ENCODE data around the gene RMP24.
A peak's percentile ranks its signal among the peaks of the same experiment; 100 is the strongest.

RMP24 gene

GRCh38 chr18:35969676-35970075 lies 2.8 kb upstream of the RMP24 start:
- no peaks in the 10 kb centered on the region for H3K27me3 ChIP-seq (ENCODE audit: control insufficient read depth, insufficient read depth, low read length)
- no peak overlapping the region for H3K4me2 ChIP-seq (ENCODE audit: low read length)
- H3K36me3 ChIP-seq (ENCODE audit: insufficient read depth, low read length): peaks cover 4% of the 10 kb centered on the region
- no peak overlapping the region for H3K4me3 ChIP-seq (ENCODE audit: low read length)
- H3K4me1 ChIP-seq (ENCODE audit: control insufficient read depth, insufficient read depth, low read length): peaks cover 15% of the 10 kb centered on the region
- H3K9ac ChIP-seq (ENCODE audit: low read depth, low read length): no peak overlapping the region
- no peaks in the 10 kb centered on the region for H3K9me3 ChIP-seq (replicated peaks; ENCODE audit: low read length)

GRCh38 chr18:35971661-35972196 lies 750 bp upstream of the RMP24 start:
- Histone ChIP-seq H3K4me1 (ENCODE audit: control insufficient read depth, insufficient read depth, low read length) (peaks cover 15% of the 10 kb centered on the region), H3K4me3 (ENCODE audit: low read length) (peak overlapping the region; percentile 91), H3K9ac (ENCODE audit: low read depth, low read length) (peak overlapping the region; percentile 82), H3K36me3 (ENCODE audit: insufficient read depth, low read length) (peaks cover 21% of the 10 kb centered on the region), H3K4me2 (ENCODE audit: low read length) (peak overlapping the region; percentile 91), H3K27me3 (ENCODE audit: control insufficient read depth, insufficient read depth, low read length) (no peaks in the 10 kb centered on the region), H3K9me3 (replicated peaks; ENCODE audit: low read length) (no peaks in the 10 kb centered on the region)

GRCh38 chr18:35973650-35974049 lies 1.2 kb downstream of the RMP24 start:
- H3K4me1 ChIP-seq (ENCODE audit: control insufficient read depth, insufficient read depth, low read length): peaks cover 15% of the 10 kb centered on the region
- H3K9me3 ChIP-seq (replicated peaks; ENCODE audit: low read length): no peaks in the 10 kb centered on the region
- H3K4me3 ChIP-seq (ENCODE audit: low read length): peak overlapping the region; percentile 91
- no peaks in the 10 kb centered on the region for H3K27me3 ChIP-seq (ENCODE audit: control insufficient read depth, insufficient read depth, low read length)
- peak overlapping the region; percentile 94 for H3K9ac ChIP-seq (ENCODE audit: low read depth, low read length)
- H3K4me2 ChIP-seq (ENCODE audit: low read length): peak overlapping the region; percentile 84
- H3K36me3 ChIP-seq (ENCODE audit: insufficient read depth, low read length): peaks cover 37% of the 10 kb centered on the region

GRCh38 chr18:35974181-35974580 lies 1.7 kb downstream of the RMP24 start:
- no peak overlapping the region for H3K9ac ChIP-seq (ENCODE audit: low read depth, low read length)
- H3K4me3 ChIP-seq (ENCODE audit: low read length): no peak overlapping the region
- peaks cover 15% of the 10 kb centered on the region for H3K4me1 ChIP-seq (ENCODE audit: control insufficient read depth, insufficient read depth, low read length)
- peak overlapping the region; percentile 84 for H3K4me2 ChIP-seq (ENCODE audit: low read length)
- H3K27me3 ChIP-seq (ENCODE audit: control insufficient read depth, insufficient read depth, low read length): no peaks in the 10 kb centered on the region
- no peaks in the 10 kb centered on the region for H3K9me3 ChIP-seq (replicated peaks; ENCODE audit: low read length)
- peaks cover 43% of the 10 kb centered on the region for H3K36me3 ChIP-seq (ENCODE audit: insufficient read depth, low read length)

- H3K4me2 ChIP-seq (ENCODE audit: low read length): no peak overlapping the region
- H3K36me3 ChIP-seq (ENCODE audit: insufficient read depth, low read length): peaks cover 60% of the 10 kb centered on the region
Measured at GRCh38 chr18:35979112-35979511, 6.6 kb downstream of the RMP24 start.

GRCh38 chr18:35982409-35983114 lies 10.1 kb downstream of the RMP24 start:
- H3K4me3 ChIP-seq (ENCODE audit: low read length): no peak overlapping the region
- H3K9ac ChIP-seq (ENCODE audit: low read depth, low read length): no peak overlapping the region
- H3K4me2 ChIP-seq (ENCODE audit: low read length): no peak overlapping the region
- H3K36me3 ChIP-seq (ENCODE audit: insufficient read depth, low read length): peaks cover 37% of the 10 kb centered on the region
- H3K27me3 ChIP-seq (ENCODE audit: control insufficient read depth, insufficient read depth, low read length): no peaks in the 10 kb centered on the region
- no peaks in the 10 kb centered on the region for H3K9me3 ChIP-seq (replicated peaks; ENCODE audit: low read length)
- peaks cover 3% of the 10 kb centered on the region for H3K4me1 ChIP-seq (ENCODE audit: control insufficient read depth, insufficient read depth, low read length)

More at GRCh38 chr18:35979112-35979511, 6.6 kb downstream of the RMP24 start:
- Histone ChIP-seq H3K9ac (ENCODE audit: low read depth, low read length) (no peak overlapping the region), H3K4me1 (ENCODE audit: control insufficient read depth, insufficient read depth, low read length) (peaks cover 3% of the 10 kb centered on the region), H3K4me3 (ENCODE audit: low read length) (no peak overlapping the region), H3K9me3 (replicated peaks; ENCODE audit: low read length) (no peaks in the 10 kb centered on the region), H3K27me3 (ENCODE audit: control insufficient read depth, insufficient read depth, low read length) (no peaks in the 10 kb centered on the region)

GRCh38 chr18:35983147-35983546 lies 10.7 kb downstream of the RMP24 start:
- no peak overlapping the region for H3K9ac ChIP-seq (ENCODE audit: low read depth, low read length)
- H3K27me3 ChIP-seq (ENCODE audit: control insufficient read depth, insufficient read depth, low read length): no peaks in the 10 kb centered on the region
- H3K4me3 ChIP-seq (ENCODE audit: low read length): no peak overlapping the region
- no peaks in the 10 kb centered on the region for H3K9me3 ChIP-seq (replicated peaks; ENCODE audit: low read length)
- H3K4me1 ChIP-seq (ENCODE audit: control insufficient read depth, insufficient read depth, low read length): peaks cover 3% of the 10 kb centered on the region
- no peak overlapping the region for H3K4me2 ChIP-seq (ENCODE audit: low read length)
- H3K36me3 ChIP-seq (ENCODE audit: insufficient read depth, low read length): peaks cover 31% of the 10 kb centered on the region

GRCh38 chr18:35983818-35984217 lies 11.3 kb downstream of the RMP24 start:
- Histone ChIP-seq H3K4me1 (ENCODE audit: control insufficient read depth, insufficient read depth, low read length) (peaks cover 3% of the 10 kb centered on the region), H3K9ac (ENCODE audit: low read depth, low read length) (no peak overlapping the region), H3K9me3 (replicated peaks; ENCODE audit: low read length) (no peaks in the 10 kb centered on the region), H3K36me3 (ENCODE audit: insufficient read depth, low read length) (peaks cover 28% of the 10 kb centered on the region), H3K27me3 (ENCODE audit: control insufficient read depth, insufficient read depth, low read length) (no peaks in the 10 kb centered on the region), H3K4me2 (ENCODE audit: low read length) (no peak overlapping the region), H3K4me3 (ENCODE audit: low read length) (no peak overlapping the region)

- H3K9ac ChIP-seq (ENCODE audit: low read depth, low read length): no peak overlapping the region
- H3K4me2 ChIP-seq (ENCODE audit: low read length): no peak overlapping the region
- no peaks in the 10 kb centered on the region for H3K9me3 ChIP-seq (replicated peaks; ENCODE audit: low read length)
- peaks cover 9% of the 10 kb centered on the region for H3K36me3 ChIP-seq (ENCODE audit: insufficient read depth, low read length)
- H3K4me1 ChIP-seq (ENCODE audit: control insufficient read depth, insufficient read depth, low read length): no peaks in the 10 kb centered on the region
- H3K27me3 ChIP-seq (ENCODE audit: control insufficient read depth, insufficient read depth, low read length): no peaks in the 10 kb centered on the region
- no peak overlapping the region for H3K4me3 ChIP-seq (ENCODE audit: low read length)
Measured at GRCh38 chr18:35991696-35992095, 19.2 kb downstream of the RMP24 start.

- H3K4me1 ChIP-seq (ENCODE audit: control insufficient read depth, insufficient read depth, low read length): no peaks in the 10 kb centered on the region
- H3K4me3 ChIP-seq (ENCODE audit: low read length): no peak overlapping the region
- H3K36me3 ChIP-seq (ENCODE audit: insufficient read depth, low read length): peaks cover 9% of the 10 kb centered on the region
- H3K27me3 ChIP-seq (ENCODE audit: control insufficient read depth, insufficient read depth, low read length): no peaks in the 10 kb centered on the region
- H3K9ac ChIP-seq (ENCODE audit: low read depth, low read length): no peak overlapping the region
- no peak overlapping the region for H3K4me2 ChIP-seq (ENCODE audit: low read length)
- no peaks in the 10 kb centered on the region for H3K9me3 ChIP-seq (replicated peaks; ENCODE audit: low read length)
Measured at GRCh38 chr18:35993013-35993412, 20.5 kb downstream of the RMP24 start.

GRCh38 chr18:35998967-35999366 lies 26.5 kb downstream of the RMP24 start:
- Histone ChIP-seq H3K27me3 (ENCODE audit: control insufficient read depth, insufficient read depth, low read length) (no peaks in the 10 kb centered on the region), H3K4me2 (ENCODE audit: low read length) (no peak overlapping the region), H3K4me1 (ENCODE audit: control insufficient read depth, insufficient read depth, low read length) (no peaks in the 10 kb centered on the region), H3K9me3 (replicated peaks; ENCODE audit: low read length) (no peaks in the 10 kb centered on the region), H3K36me3 (ENCODE audit: insufficient read depth, low read length) (no peaks in the 10 kb centered on the region), H3K9ac (ENCODE audit: low read depth, low read length) (no peak overlapping the region), H3K4me3 (ENCODE audit: low read length) (no peak overlapping the region)

GRCh38 chr18:35999925-36000324 lies 27.4 kb downstream of the RMP24 start:
- H3K4me1 ChIP-seq (ENCODE audit: control insufficient read depth, insufficient read depth, low read length): no peaks in the 10 kb centered on the region
- no peaks in the 10 kb centered on the region for H3K27me3 ChIP-seq (ENCODE audit: control insufficient read depth, insufficient read depth, low read length)
- no peaks in the 10 kb centered on the region for H3K36me3 ChIP-seq (ENCODE audit: insufficient read depth, low read length)
- no peaks in the 10 kb centered on the region for H3K9me3 ChIP-seq (replicated peaks; ENCODE audit: low read length)
- no peak overlapping the region for H3K9ac ChIP-seq (ENCODE audit: low read depth, low read length)
- no peak overlapping the region for H3K4me2 ChIP-seq (ENCODE audit: low read length)
- H3K4me3 ChIP-seq (ENCODE audit: low read length): no peak overlapping the region

Data from skeletal muscle satellite cell (primary cell).